T-cell (primary cell): ENCODE measurements around the gene BCAM. TPM values are rescaled to one million over a fixed set of nuclear protein-coding genes. Genes with fewer than 3 reads are reported as not detected.
"Not testable (repeated sequence)": the region's sequence is repeated elsewhere in the genome, so short reads cannot be mapped to it uniquely, and the experiment has no call there.

Experiments used
- ATAC-seq, 4 experiments: fragments of 200-7000 bp in 3 of 4; fragments of 150-1000 bp in 1 of 4; cut with Tn5 transposase; replicated peaks in 1 of 4; 1 replicate in 3 of 4; 2 replicates in 1 of 4; pipeline ENCODE4 v1.10.0; 2021; ENCODE audit warnings: moderate library complexity in 3 of 4, mild to moderate bottlenecking in 2 of 4, moderate number of reproducible peaks in 1 of 4
- CTCF ChIA-PET, 2 donors: fragments of 300-600 bp; sonication (Branson Sonifier 250); formaldehyde crosslinking; loops; one replicate each; lab custom pipeline; 2022; ENCODE audit warnings: antibody characterized with exemption in 2 of 2; lab: Charles Lee
- POLR2A ChIA-PET, 2 donors: fragments of 300-600 bp; sonication (Branson Sonifier 250); formaldehyde crosslinking; loops; one replicate each; lab custom pipeline; 2022; ENCODE audit warnings: antibody characterized with exemption in 2 of 2; lab: Charles Lee
- DNase-seq, 35 experiments: peaks; one replicate each; pipeline versions ENCODE4 v3.0.0 to v3.0.0-alpha.2; 2013 to 2023
- H3K27ac ChIP-seq: one replicate; pipeline ENCODE4 v1.5.1; 2013; ENCODE audit warnings: low read length
- H3K27me3 ChIP-seq, 2 experiments: replicated peaks in 1 of 2; 1 replicate in 1 of 2; 2 replicates in 1 of 2; pipeline versions ENCODE4 v1.6.1 to v1.7.0; 2013; ENCODE audit warnings: low read length in 1 of 2, mixed read lengths in 1 of 2; ENCODE audit not compliant: control insufficient read depth in 2 of 2, insufficient read depth in 2 of 2; ENCODE audit errors: extremely low read depth in 1 of 2
- H3K36me3 ChIP-seq, 2 donors: 1 replicate in 1 of 2; 2 replicates in 1 of 2; pipeline versions ENCODE4 v1.6.1 to v1.7.0; 2013; ENCODE audit warnings: low read length in 1 of 2; ENCODE audit not compliant: control insufficient read depth in 2 of 2, insufficient read depth in 1 of 2; ENCODE audit errors: extremely low read depth in 1 of 2
- H3K4me1 ChIP-seq, 2 experiments: 1 replicate in 1 of 2; 2 replicates in 1 of 2; pipeline versions ENCODE4 v1.6.1 to v1.7.0; 2013; ENCODE audit warnings: low read length in 2 of 2, mixed read lengths in 1 of 2; ENCODE audit not compliant: insufficient read depth in 2 of 2, control insufficient read depth in 1 of 2; ENCODE audit errors: extremely low read depth in 1 of 2
- H3K4me3 ChIP-seq, 2 donors: 1 replicate in 1 of 2; 2 replicates in 1 of 2; pipeline versions ENCODE4 v1.5.1 to v1.7.0; 2013; ENCODE audit warnings: mild to moderate bottlenecking in 2 of 2, low read length in 1 of 2, moderate library complexity in 1 of 2; ENCODE audit not compliant: control insufficient read depth in 1 of 2; ENCODE audit errors: extremely low read depth in 1 of 2
- H3K9me3 ChIP-seq: 2 replicates; pipeline ENCODE4 v1.7.0; 2013
- H3K27ac Mint-ChIP-seq, 2 donors: one replicate each; pipeline ENCODE4 v1.8.0; 2020 to 2021; ENCODE audit warnings: mild to moderate bottlenecking in 2 of 2, mixed read lengths in 2 of 2
- H3K27me3 Mint-ChIP-seq, 2 donors: one replicate each; pipeline ENCODE4 v1.8.0; 2021 to 2022; ENCODE audit warnings: mixed read lengths in 2 of 2
- H3K36me3 Mint-ChIP-seq: one replicate; pipeline ENCODE4 v1.8.0; 2021; ENCODE audit warnings: mixed read lengths
- H3K4me1 Mint-ChIP-seq, 3 donors: one replicate each; pipeline ENCODE4 v1.8.0; 2020 to 2022; ENCODE audit warnings: mixed read lengths in 3 of 3, mild to moderate bottlenecking in 1 of 3
- H3K4me3 Mint-ChIP-seq, 3 donors: one replicate each; pipeline ENCODE4 v1.8.0; 2020 to 2022; ENCODE audit warnings: mild to moderate bottlenecking in 3 of 3, mixed read lengths in 3 of 3, moderate library complexity in 3 of 3
- H3K9me3 Mint-ChIP-seq, 3 donors: one replicate each; pipeline ENCODE4 v1.8.0; 2020 to 2022; ENCODE audit warnings: mixed read lengths in 3 of 3
- WGBS: methylation state at CpG from one replicate; pipeline ENCODE4 v1.1.5; 2013; ENCODE audit warnings: missing lambda C conversion rate; ENCODE audit not compliant: insufficient coverage; 5-methylcytosine and 5-hydroxymethylcytosine counted together
- total RNA-seq, 35 experiments: library from RNA in 6 of 35; stranded (reverse) in 6 of 35; fragments of 120-200 nt in 1 of 35; gene quantifications; one replicate each; pipeline versions ENCODE4 v1.2.1 to v1.2.4 and lab custom pipeline; 2013 to 2026

The BCAM gene
- total RNA-seq, 5 donors from 2014 or later (not counting 1 experiment from before 2014, with no cell fraction given) = 0.39 to 1.0 (median 0.87) TPM; not detected in 1

- POLR2A ChIA-PET = interaction anchor here in 1 of 2 donors (0.6 kb wide), 1 partner anchor 16 kb away, joined by 5 read pairs; no protein-coding TSS in a partner anchor
- peaks cover 0 to 25% of the 10 kb centered on the region in 2 experiments for H3K27me3 ChIP-seq
- ATAC-seq, H3K4me1 Mint-ChIP-seq, H3K4me3 ChIP-seq, H3K36me3 ChIP-seq, H3K4me1 ChIP-seq, H3K36me3 Mint-ChIP-seq, H3K27ac ChIP-seq, DNase-seq, H3K9me3 ChIP-seq, H3K27me3 Mint-ChIP-seq, H3K9me3 Mint-ChIP-seq, H3K27ac Mint-ChIP-seq, CTCF ChIA-PET, H3K4me3 Mint-ChIP-seq: not testable (repeated sequence)
- WGBS = 100% methylated on average over 2 of the region's 6 CpGs
These were observed 24.0 kb downstream of the BCAM start for GRCh38 chr19:44832875-44833274.

GRCh38 chr19:44834399-44834798, 25.5 kb downstream of the BCAM start:
- H3K9me3 Mint-ChIP-seq, POLR2A ChIA-PET, H3K4me1 ChIP-seq, DNase-seq, H3K4me1 Mint-ChIP-seq, H3K36me3 Mint-ChIP-seq, H3K27me3 Mint-ChIP-seq, ATAC-seq, H3K27ac Mint-ChIP-seq, H3K4me3 ChIP-seq, H3K4me3 Mint-ChIP-seq, H3K9me3 ChIP-seq, H3K36me3 ChIP-seq, CTCF ChIA-PET, H3K27ac ChIP-seq: not testable (repeated sequence)
- WGBS = 77% methylated on average over 3 of the region's 8 CpGs
- peaks cover 0 to 22% of the 10 kb centered on the region in 2 experiments for H3K27me3 ChIP-seq

GRCh38 chr19:44839276-44839675, 30.4 kb downstream of the BCAM start:
- H3K36me3 ChIP-seq = no peaks in the 10 kb centered on the region
- Mint-ChIP-seq H3K27ac (no peak overlapping the region), H3K9me3 (no peaks in the 10 kb centered on the region), H3K36me3 (no peaks in the 10 kb centered on the region), H3K4me3 (no peak overlapping the region), H3K4me1 (peaks cover 0 to 8% (median 7%) of the 10 kb centered on the region in 3 donors), H3K27me3 (peaks cover 0 to 4% of the 10 kb centered on the region in 2 donors)
- H3K27ac ChIP-seq = no peak overlapping the region
- ChIA-PET POLR2A (no interaction called here), CTCF (no interaction called here)
- DNase-seq (no peak), ATAC-seq (no peak)
- WGBS = 94% methylated on average over 2 of the region's 2 CpGs
- no peaks in the 10 kb centered on the region for H3K9me3 ChIP-seq
- H3K27me3 ChIP-seq = peaks cover 0 to 10% of the 10 kb centered on the region in 2 experiments
- H3K4me3 ChIP-seq = no peak overlapping the region
- peaks cover 0 to 11% of the 10 kb centered on the region in 2 experiments for H3K4me1 ChIP-seq

DNA sequence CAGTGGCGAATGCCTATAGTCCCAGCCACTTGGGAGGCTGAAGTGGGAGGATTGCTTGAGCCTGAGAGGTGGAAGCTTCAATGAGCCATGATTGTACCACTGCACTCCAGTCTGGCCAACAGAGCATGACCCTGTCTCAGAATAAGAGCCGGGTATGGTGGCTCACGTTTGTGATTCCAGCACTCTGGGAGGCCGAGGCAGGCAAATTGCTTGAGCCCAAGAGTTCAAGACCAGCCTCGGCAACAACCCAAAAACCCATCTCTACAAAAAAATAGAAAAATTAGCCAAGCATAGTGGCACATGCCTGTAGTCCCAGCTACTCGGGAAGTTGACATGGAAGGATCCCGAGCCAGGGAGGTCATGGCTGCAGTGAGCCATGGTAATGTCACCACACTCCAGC, 31.9 kb downstream of the BCAM start:
- peaks cover 3 to 7% of the 10 kb centered on the region in 2 donors for H3K27me3 Mint-ChIP-seq
- no peak overlapping the region for H3K27ac ChIP-seq
- no peaks in the 10 kb centered on the region for H3K9me3 Mint-ChIP-seq
- 80% methylated on average over 5 of the region's 7 CpGs for WGBS
- no peaks in the 10 kb centered on the region for H3K36me3 ChIP-seq
- DNase-seq (no peak), ATAC-seq (no peak)
- H3K4me3 ChIP-seq = no peak overlapping the region
- H3K4me1 Mint-ChIP-seq = peaks cover 12 to 17% (median 17%) of the 10 kb centered on the region in 3 donors
- no peaks in the 10 kb centered on the region for H3K36me3 Mint-ChIP-seq
- peaks cover 0 to 26% of the 10 kb centered on the region in 2 experiments for H3K4me1 ChIP-seq
- H3K27ac Mint-ChIP-seq = no peak overlapping the region
- H3K9me3 ChIP-seq = no peaks in the 10 kb centered on the region
- ChIA-PET POLR2A (interaction anchor here in 1 of 2 donors (0.6 kb wide), 1 partner anchor 37 kb away, joined by 3 read pairs; no protein-coding TSS in a partner anchor), CTCF (interaction anchor here (0.6 to 0.7 kb wide), 4 partner anchors 14 to 192 kb away, joined by 3 to 8 read pairs (median 3); no protein-coding TSS in a partner anchor)
- peaks cover 0 to 11% of the 10 kb centered on the region in 2 experiments for H3K27me3 ChIP-seq
- no peak overlapping the region for H3K4me3 Mint-ChIP-seq

GRCh38 chr19:44841231-44841630, 32.3 kb downstream of the BCAM start:
- Mint-ChIP-seq H3K27ac (no peak overlapping the region), H3K9me3 (no peaks in the 10 kb centered on the region), H3K4me3 (no peak overlapping the region), H3K4me1 (peaks cover 13 to 17% (median 17%) of the 10 kb centered on the region in 3 donors), H3K27me3 (peaks cover 3 to 7% of the 10 kb centered on the region in 2 donors), H3K36me3 (no peaks in the 10 kb centered on the region)
- H3K9me3 ChIP-seq = no peaks in the 10 kb centered on the region
- H3K27me3 ChIP-seq = peaks cover 0 to 11% of the 10 kb centered on the region in 2 experiments
- no peak for ATAC-seq
- no peaks in the 10 kb centered on the region for H3K36me3 ChIP-seq
- ChIA-PET CTCF (interaction anchor here in 1 of 2 donors (0.6 to 0.7 kb wide), 2 partner anchors 14 to 179 kb away, joined by 3 read pairs; no protein-coding TSS in a partner anchor), POLR2A (interaction anchor here in 1 of 2 donors (0.6 kb wide), 1 partner anchor 37 kb away, joined by 3 read pairs; no protein-coding TSS in a partner anchor)
- H3K4me3 ChIP-seq = no peak overlapping the region
- whole genome bisulfite sequencing = 14% methylated on average over 1 of the region's 3 CpGs
- H3K27ac ChIP-seq = no peak overlapping the region
- peaks cover 0 to 30% of the 10 kb centered on the region in 2 experiments for H3K4me1 ChIP-seq
- DNase-seq = no peak

GRCh38 chr19:44845286-44845611, 36.3 kb downstream of the BCAM start:
- CTCF ChIA-PET = interaction anchor here in 1 of 2 donors (0.9 to 1.0 kb wide), 3 partner anchors 75 to 214 kb away, joined by 3 to 4 read pairs (median 3); no protein-coding TSS in a partner anchor
- Histone ChIP-seq H3K9me3 (no peaks in the 10 kb centered on the region), H3K27me3 (peaks cover 0 to 36% of the 10 kb centered on the region in 2 experiments), H3K36me3 (no peaks in the 10 kb centered on the region), H3K4me1 (peaks cover 0 to 50% of the 10 kb centered on the region in 2 experiments), H3K27ac (no peak overlapping the region), H3K4me3 (peak overlapping the region in 1 of 2 donors; percentile 43)
- DNase-seq (no peak), ATAC-seq (peak in 1 of 4 experiments; percentile 1)
- Mint-ChIP-seq H3K36me3 (no peaks in the 10 kb centered on the region), H3K27ac (no peak overlapping the region), H3K4me1 (peaks cover 34 to 43% (median 36%) of the 10 kb centered on the region in 3 donors), H3K9me3 (no peaks in the 10 kb centered on the region), H3K27me3 (peaks cover 11 to 14% of the 10 kb centered on the region in 2 donors), H3K4me3 (peak overlapping the region; percentile 79 to 87 (median 81))
- WGBS = 3% methylated on average over 5 of the region's 12 CpGs
- POLR2A ChIA-PET = no interaction called here
